ENCODE results near the gene CCDC9B.

Gene CCDC9B

GRCh38 chr15:40328176-40328575 lies 12.6 kb downstream of the CCDC9B start:
- DNase-seq: no peak

- no peak for DNase-seq
Measured at GRCh38 chr15:40327457-40327856, 13.3 kb downstream of the CCDC9B start.

- DNase-seq: no peak
Measured at GRCh38 chr15:40325700-40326099, 15.0 kb downstream of the CCDC9B start.

GRCh38 chr15:40325188-40325587 lies 15.6 kb downstream of the CCDC9B start:
- DNase-seq: no peak

- no peak for DNase-seq
Measured at GRCh38 chr15:40323953-40324937, 16.5 kb downstream of the CCDC9B start.

GRCh38 chr15:40323239-40323952 lies 17.3 kb downstream of the CCDC9B start, which contains the start of gene INAFM2:
TSS of gene INAFM2 (plus strand) at chr15:40323692. CDS start at chr15:40324056, 364 bp downstream.
- DNase-seq: peak; percentile 83

- no peak for DNase-seq
Measured at GRCh38 chr15:40322531-40323238, 18.1 kb downstream of the CCDC9B start.

- DNase-seq: peak; percentile 48
Measured at GRCh38 chr15:40320931-40321371, 19.8 kb downstream of the CCDC9B start.

GRCh38 chr15:40320409-40320808 lies 20.3 kb downstream of the CCDC9B start:
- no peak for DNase-seq

GRCh38 chr15:40317580-40317979 lies 23.2 kb downstream of the CCDC9B start:
- no peak for DNase-seq

- DNase-seq: no peak
Measured at GRCh38 chr15:40316931-40317330, 23.8 kb downstream of the CCDC9B start.

GRCh38 chr15:40314723-40315276 lies 25.9 kb downstream of the CCDC9B start:
- no peak for DNase-seq

- DNase-seq: no peak
Measured at GRCh38 chr15:40313531-40314398, 27.0 kb downstream of the CCDC9B start.

- no peak for DNase-seq
Measured at GRCh38 chr15:40312370-40313158, 28.2 kb downstream of the CCDC9B start.

- DNase-seq: no peak
Measured at GRCh38 chr15:40310993-40311392, 29.7 kb downstream of the CCDC9B start.

- peak; percentile 26 for DNase-seq
Measured at GRCh38 chr15:40310001-40310959, 30.5 kb downstream of the CCDC9B start.

- no peak for DNase-seq
Measured at GRCh38 chr15:40309344-40309862, 31.3 kb downstream of the CCDC9B start.

- DNase-seq: no peak
Measured at GRCh38 chr15:40307421-40308211, 33.1 kb downstream of the CCDC9B start, which contains the start of gene PLCB2. TSS of gene PLCB2 (minus strand) at chr15:40307935. CDS start at chr15:40307672, 263 bp downstream.

Measured in kidney glomerular epithelial cell (primary cell).